Tibial nerve (tissue), 4 donors: Measurements from ENCODE around the gene DUSP28. TPM values are rescaled to one million over a fixed set of nuclear protein-coding genes. Genes with fewer than 3 reads are reported as not detected.

ENCODE experiments used
- DNase-seq, 2 donors: peaks; one replicate each; pipeline ENCODE4 v3.0.0-alpha.2; 2019; ENCODE audit warnings: low spot score in 2 of 2
- H3K27ac ChIP-seq, 4 donors: fragments of 200-600 bp; sonication (generic) in 3 of 4; one replicate each; pipeline ENCODE4 v1.5.1; 2017 to 2019; ENCODE audit warnings: mild to moderate bottlenecking in 1 of 4
- H3K27me3 ChIP-seq, 2 donors: fragments of 200-600 bp; sonication (generic) in 1 of 2; one replicate each; pipeline versions ENCODE4 v1.5.1 to v1.6.0; 2017 to 2019
- H3K36me3 ChIP-seq, 3 donors: fragments of 200-600 bp; sonication (generic); one replicate each; pipeline ENCODE4 v1.5.1; 2018 to 2019
- H3K4me1 ChIP-seq, 4 donors: fragments of 200-600 bp; sonication (generic) in 3 of 4; one replicate each; pipeline ENCODE4 v1.5.1; 2017 to 2019
- H3K4me3 ChIP-seq, 4 donors: fragments of 200-600 bp; sonication (generic) in 3 of 4; one replicate each; pipeline ENCODE4 v1.5.1; 2017 to 2019; ENCODE audit warnings: mild to moderate bottlenecking in 1 of 4, moderate library complexity in 1 of 4
- H3K9me3 ChIP-seq, 4 donors: fragments of 200-600 bp; sonication (generic) in 3 of 4; one replicate each; pipeline ENCODE4 v1.5.1; 2017 to 2019
- EP300 ChIP-seq, 2 donors: sonication (generic); formaldehyde crosslinking; IDR thresholded peaks; one replicate each; pipeline ENCODE4 v1.6.1; 2017; ENCODE audit warnings: antibody characterized with exemption in 2 of 2, mild to moderate bottlenecking in 1 of 2
- POLR2A ChIP-seq, 2 donors: fragments of 450-650 bp; IDR thresholded peaks; one replicate each; pipeline ENCODE4 v1.6.1; 2017; ENCODE audit warnings: antibody characterized with exemption in 2 of 2, mild to moderate bottlenecking in 2 of 2, moderate library complexity in 2 of 2
- WGBS, 2 donors: methylation state at CpG; one replicate each; pipeline ENCODE4 v1.1.5; 2018; 5-methylcytosine and 5-hydroxymethylcytosine counted together
- total RNA-seq, 4 donors: library from RNA; depleted of rRNA; stranded (reverse); fragments of >200 nt; gene quantifications; one replicate each; pipeline ENCODE4 v1.1.0, GENCODE V29; 2016
- TF ChIP-seq, protein P1 (sequence below), 5 experiments: fragments of 200-600 bp in 3 of 5; fragments of 450-650 bp in 2 of 5; sonication (generic) in 3 of 5; IDR thresholded peaks; one replicate each; pipeline ENCODE4 v1.5.1; 2016 to 2019; ENCODE audit warnings: antibody characterized with exemption in 5 of 5, mild to moderate bottlenecking in 3 of 5, moderate library complexity in 2 of 5

The DUSP28 gene
- total RNA-seq, 4 donors from 2014 or later = 4.5 to 16.1 (median 7.2) TPM

DNA sequence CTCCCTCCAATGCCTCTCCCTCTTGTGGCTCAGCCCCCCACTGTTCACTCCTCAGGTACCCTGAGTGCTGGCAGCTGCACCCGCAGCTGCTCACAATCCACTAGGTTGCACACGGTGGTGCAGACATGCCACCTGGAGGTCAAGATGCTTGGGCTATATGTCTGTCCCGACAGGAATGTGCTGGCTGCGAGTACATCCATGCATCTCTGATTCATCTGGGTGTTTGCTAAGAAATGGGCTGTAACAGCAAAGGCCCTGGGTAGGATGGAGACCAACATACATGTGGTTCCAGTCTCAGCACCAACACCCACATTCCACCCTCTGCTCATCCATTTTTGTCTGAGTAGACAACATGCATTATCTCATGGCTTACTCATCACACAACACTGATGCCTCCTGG lies 33.6 kb upstream of the DUSP28 start:
- peaks cover 0 to 12% (median 0%) of the 10 kb centered on the region in 4 donors for H3K9me3 ChIP-seq
- DNase-seq = no peak
- H3K27me3 ChIP-seq = no peaks in the 10 kb centered on the region
- 90 to 100% methylated on average over 3 to 4 of the region's 4 CpGs for WGBS, 2 donors
- peaks cover 0 to 96% (median 20%) of the 10 kb centered on the region in 3 donors for H3K36me3 ChIP-seq
- H3K4me1 ChIP-seq = no peaks in the 10 kb centered on the region
- TF ChIP-seq, protein P1, sequence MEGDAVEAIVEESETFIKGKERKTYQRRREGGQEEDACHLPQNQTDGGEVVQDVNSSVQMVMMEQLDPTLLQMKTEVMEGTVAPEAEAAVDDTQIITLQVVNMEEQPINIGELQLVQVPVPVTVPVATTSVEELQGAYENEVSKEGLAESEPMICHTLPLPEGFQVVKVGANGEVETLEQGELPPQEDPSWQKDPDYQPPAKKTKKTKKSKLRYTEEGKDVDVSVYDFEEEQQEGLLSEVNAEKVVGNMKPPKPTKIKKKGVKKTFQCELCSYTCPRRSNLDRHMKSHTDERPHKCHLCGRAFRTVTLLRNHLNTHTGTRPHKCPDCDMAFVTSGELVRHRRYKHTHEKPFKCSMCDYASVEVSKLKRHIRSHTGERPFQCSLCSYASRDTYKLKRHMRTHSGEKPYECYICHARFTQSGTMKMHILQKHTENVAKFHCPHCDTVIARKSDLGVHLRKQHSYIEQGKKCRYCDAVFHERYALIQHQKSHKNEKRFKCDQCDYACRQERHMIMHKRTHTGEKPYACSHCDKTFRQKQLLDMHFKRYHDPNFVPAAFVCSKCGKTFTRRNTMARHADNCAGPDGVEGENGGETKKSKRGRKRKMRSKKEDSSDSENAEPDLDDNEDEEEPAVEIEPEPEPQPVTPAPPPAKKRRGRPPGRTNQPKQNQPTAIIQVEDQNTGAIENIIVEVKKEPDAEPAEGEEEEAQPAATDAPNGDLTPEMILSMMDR (IDR thresholded peaks at IDR 0.05) = no peak
- TF ChIP-seq POLR2A (IDR thresholded peaks at IDR 0.05) = no peak
- TF ChIP-seq EP300 (IDR thresholded peaks at IDR 0.05) = no peak
- H3K27ac ChIP-seq = no peak overlapping the region
- H3K4me3 ChIP-seq = no peak overlapping the region

DNA sequence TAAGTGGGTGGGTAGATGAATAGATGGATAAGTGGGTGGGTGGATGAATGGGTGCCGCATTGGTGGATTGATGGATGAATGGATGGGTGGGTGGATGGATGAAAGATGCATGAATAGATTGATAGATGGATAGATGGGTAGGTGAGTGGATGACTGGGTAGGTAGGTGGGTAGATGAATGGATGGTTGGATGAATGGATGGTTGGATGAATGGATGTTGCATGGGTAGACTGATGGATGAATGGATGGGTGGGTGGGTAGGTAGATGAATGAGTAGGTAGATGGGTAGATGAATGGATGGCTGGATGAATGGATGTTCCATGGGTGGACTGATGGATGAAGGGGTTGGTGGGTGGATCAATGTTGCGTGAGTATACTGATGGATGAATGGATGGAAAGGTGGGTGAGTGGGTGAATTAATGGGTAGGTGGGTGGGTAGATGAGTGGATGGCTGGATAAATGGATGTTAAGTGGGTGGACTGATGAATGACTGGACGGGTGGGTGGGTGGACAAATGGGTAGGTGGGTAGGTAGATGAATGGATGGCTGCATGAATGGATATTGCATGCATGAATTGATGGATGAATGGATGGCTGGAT lies 32.9 kb upstream of the DUSP28 start:
- no peaks in the 10 kb centered on the region for H3K4me1 ChIP-seq
- H3K36me3 ChIP-seq = peaks cover 0 to 96% (median 18%) of the 10 kb centered on the region in 3 donors
- H3K27ac ChIP-seq = no peak overlapping the region
- peaks cover 0 to 19% (median under 1%) of the 10 kb centered on the region in 4 donors for H3K9me3 ChIP-seq
- no peak overlapping the region for H3K4me3 ChIP-seq
- DNase-seq = no peak
- no peak for TF ChIP-seq EP300 (IDR thresholded peaks at IDR 0.05)
- TF ChIP-seq, protein P1 (IDR thresholded peaks at IDR 0.05) = no peak
- no peak for TF ChIP-seq POLR2A (IDR thresholded peaks at IDR 0.05)
- WGBS, 2 donors = 75 to 77% methylated on average over 3 of the region's 3 CpGs
- H3K27me3 ChIP-seq = no peaks in the 10 kb centered on the region

DNA sequence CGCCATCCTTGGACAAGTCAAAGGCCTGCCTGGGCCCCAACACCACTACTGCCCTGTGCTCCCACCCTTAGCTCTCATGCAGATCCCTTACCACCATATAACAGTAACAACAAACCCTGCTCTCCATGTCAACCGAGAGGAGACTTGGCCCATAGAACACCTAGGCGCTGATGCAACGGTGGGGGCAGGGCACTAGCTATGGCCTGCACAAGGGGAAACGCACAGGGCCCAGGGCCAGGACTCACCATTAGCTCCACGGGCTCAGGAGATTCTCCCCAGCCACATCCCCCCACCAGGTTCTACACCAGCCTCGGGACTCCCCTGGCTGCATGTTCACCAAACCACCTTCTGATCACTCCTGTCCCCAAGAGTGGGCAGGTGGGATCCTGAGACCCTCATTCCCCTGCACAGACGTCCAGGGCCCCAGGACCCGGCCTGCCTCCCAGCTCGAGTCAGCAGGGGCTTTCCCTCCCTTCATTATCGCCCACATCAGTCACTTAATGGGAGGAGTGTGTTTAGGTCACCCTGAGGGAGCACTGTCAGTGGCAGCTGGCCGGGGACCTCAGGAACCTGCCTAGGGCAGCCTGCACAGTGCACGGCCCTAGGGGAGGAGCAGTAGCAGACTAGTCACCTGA lies 31.6 kb upstream of the DUSP28 start:
- Histone ChIP-seq H3K27me3 (no peaks in the 10 kb centered on the region), H3K9me3 (peaks cover 0 to 26% (median 3%) of the 10 kb centered on the region in 4 donors), H3K4me3 (no peak overlapping the region), H3K4me1 (no peaks in the 10 kb centered on the region), H3K36me3 (peaks cover 0 to 94% (median 8%) of the 10 kb centered on the region in 3 donors), H3K27ac (no peak overlapping the region)
- WGBS, 2 donors = 91 to 94% methylated on average over 12 to 13 of the region's 13 CpGs
- no peak for TF ChIP-seq EP300 (IDR thresholded peaks at IDR 0.05)
- TF ChIP-seq POLR2A (IDR thresholded peaks at IDR 0.05) = no peak
- TF ChIP-seq, protein P1 (IDR thresholded peaks at IDR 0.05) = no peak
- DNase-seq = no peak

DNA sequence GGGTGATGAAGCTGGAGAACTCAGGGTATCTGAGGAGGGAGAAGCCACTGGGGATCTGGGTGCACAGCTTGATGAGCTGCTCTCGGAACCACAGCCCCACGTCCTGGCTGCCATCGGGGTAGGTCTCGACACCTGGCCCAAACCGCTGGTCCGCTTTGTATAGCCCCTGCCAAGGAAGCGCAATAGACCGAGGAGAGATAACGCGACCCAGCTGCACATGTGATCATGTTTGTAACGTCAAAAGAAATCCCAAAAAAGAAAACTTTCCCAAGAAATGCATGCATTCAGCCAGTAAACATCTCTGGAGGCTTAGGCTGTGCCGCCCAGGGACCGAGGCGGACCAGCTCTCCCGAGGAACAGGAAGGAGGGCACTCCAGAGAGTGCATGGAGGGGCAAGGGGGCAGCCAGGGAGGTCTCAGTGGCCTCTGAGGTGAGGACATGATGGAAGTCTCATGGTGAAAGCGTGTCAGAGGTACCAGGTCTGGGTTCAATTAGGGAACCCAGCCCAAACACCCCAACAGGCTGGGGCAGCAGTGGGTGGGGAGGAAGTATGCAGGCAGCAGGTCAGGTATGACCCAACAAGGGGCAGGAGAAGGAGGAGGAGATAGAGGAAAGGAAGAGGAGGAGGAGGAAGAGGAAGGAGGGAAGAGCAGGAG lies 30.7 kb upstream of the DUSP28 start:
- TF ChIP-seq, protein P1 (IDR thresholded peaks at IDR 0.05) = no peak
- no peak for TF ChIP-seq EP300 (IDR thresholded peaks at IDR 0.05)
- TF ChIP-seq POLR2A (IDR thresholded peaks at IDR 0.05) = no peak
- no peak for DNase-seq
- Histone ChIP-seq H3K4me1 (no peaks in the 10 kb centered on the region), H3K27ac (no peak overlapping the region), H3K36me3 (peaks cover 0 to 94% (median 6%) of the 10 kb centered on the region in 3 donors), H3K9me3 (peaks cover 0 to 26% (median 3%) of the 10 kb centered on the region in 4 donors), H3K4me3 (no peak overlapping the region), H3K27me3 (no peaks in the 10 kb centered on the region)
- WGBS, 2 donors = 94 to 97% methylated on average over 15 to 16 of the region's 16 CpGs

DNA sequence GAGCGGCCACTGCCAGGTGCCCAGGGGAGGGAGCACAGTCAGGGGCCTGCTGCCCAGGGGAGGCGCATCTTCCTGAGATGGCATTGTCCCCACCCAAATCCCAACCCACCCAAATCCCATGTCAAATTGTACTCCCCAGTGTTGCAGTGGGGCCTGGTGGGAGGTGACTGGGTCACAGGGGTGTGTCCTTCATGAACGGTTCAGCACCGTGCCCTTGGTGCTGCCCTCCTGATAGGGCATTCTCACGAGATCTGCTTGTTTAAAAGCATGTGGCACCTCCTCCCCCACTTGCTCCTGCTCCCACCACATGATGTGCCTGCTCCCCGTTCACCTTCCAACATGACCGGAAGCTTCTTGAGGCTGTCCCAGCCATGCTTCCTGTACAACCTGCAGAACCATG lies 30.0 kb upstream of the DUSP28 start:
- Histone ChIP-seq H3K4me3 (no peak overlapping the region), H3K36me3 (peaks cover 0 to 94% (median 5%) of the 10 kb centered on the region in 3 donors), H3K4me1 (no peaks in the 10 kb centered on the region), H3K9me3 (peaks cover 0 to 24% (median 3%) of the 10 kb centered on the region in 4 donors), H3K27ac (no peak overlapping the region), H3K27me3 (no peaks in the 10 kb centered on the region)
- no peak for TF ChIP-seq EP300 (IDR thresholded peaks at IDR 0.05)
- no peak for TF ChIP-seq POLR2A (IDR thresholded peaks at IDR 0.05)
- TF ChIP-seq, protein P1 (IDR thresholded peaks at IDR 0.05) = no peak
- DNase-seq = no peak
- 91 to 95% methylated on average over 7 of the region's 7 CpGs for WGBS, 2 donors
